Endothelial cell of umbilical vein (primary cell): ENCODE results near the gene NAA20. TPM values are rescaled to one million over a fixed set of nuclear protein-coding genes. Genes with fewer than 3 reads are reported as not detected.

ENCODE experiments used
- BruUV-seq: library from RNA; stranded (reverse); fragments of 400-500 nt; replicated peaks from 2 replicates; lab custom pipeline; 2021; lab: Mats Ljungman, UMichigan
- CTCF ChIA-PET: fragments of 300-600, 350-600 bp; sonication (Branson Sonifier 250); formaldehyde crosslinking; loops from one replicate; lab custom pipeline; 2021; ENCODE audit warnings: antibody characterized with exemption, inconsistent platforms; lab: Charles Lee
- POLR2A ChIA-PET: fragments of 300-600, 350-600 bp; sonication (Branson Sonifier 250); formaldehyde crosslinking; loops from one replicate; lab custom pipeline; 2021; ENCODE audit warnings: antibody characterized with exemption, inconsistent platforms; lab: Charles Lee
- DNase-seq: peaks from one replicate; pipeline ENCODE4 v3.0.0-alpha.2; 2011; ENCODE audit warnings: low read depth, low spot score
- FAIRE-seq: peaks from 2 replicates; lab custom pipeline; 2011; peaks lifted over from hg19 to GRCh38; lab: Jason Lieb, UNC
- H2AFZ ChIP-seq: 2 replicates; pipeline ENCODE4 v1.6.0; 2012; ENCODE audit warnings: low read depth, low read length, control low read depth, inconsistent platforms
- H3K27ac ChIP-seq: 2 replicates; pipeline ENCODE4 v1.5.1; 2011; ENCODE audit warnings: low read depth, mild to moderate bottlenecking, control low read depth, low read length, moderate library complexity; ENCODE audit not compliant: insufficient read depth
- H3K27me3 ChIP-seq, 2 experiments: 2 replicates each; pipeline versions ENCODE4 v1.6.0 to v1.6.1; 2011; ENCODE audit warnings: low read length in 2 of 2, mixed read lengths in 1 of 2; ENCODE audit not compliant: control insufficient read depth in 2 of 2, insufficient read depth in 2 of 2
- H3K36me3 ChIP-seq, 2 experiments: 2 replicates in 1 of 2; 3 replicates in 1 of 2; pipeline ENCODE4 v1.5.1; 2011; ENCODE audit warnings: low read length in 2 of 2, mild to moderate bottlenecking in 1 of 2, moderate library complexity in 1 of 2; ENCODE audit not compliant: control insufficient read depth in 2 of 2, insufficient read depth in 2 of 2; ENCODE audit errors: extremely low read depth in 1 of 2
- H3K4me1 ChIP-seq: 3 replicates; pipeline ENCODE4 v1.5.1; 2011; ENCODE audit warnings: mild to moderate bottlenecking, low read length; ENCODE audit not compliant: control insufficient read depth, insufficient read depth; ENCODE audit errors: extremely low read depth
- H3K4me2 ChIP-seq: 2 replicates; pipeline ENCODE4 v1.6.1; 2011; ENCODE audit warnings: low read length, control low read depth, mixed read lengths; ENCODE audit not compliant: insufficient read depth
- H3K4me3 ChIP-seq, 3 experiments: fragments of 200-600 bp in 1 of 3; sonication (generic), shearing (Covaris generic) in 1 of 3; replicated peaks in 1 of 3; 2 replicates each; pipeline ENCODE4 v1.5.1; 2011 to 2016; ENCODE audit warnings: control low read depth in 3 of 3, low read length in 3 of 3, mild to moderate bottlenecking in 2 of 3, inconsistent platforms in 1 of 3, low read depth in 1 of 3, moderate library complexity in 1 of 3; ENCODE audit not compliant: insufficient read depth in 1 of 3
- H3K79me2 ChIP-seq: 2 replicates; pipeline ENCODE4 v1.6.0; 2012; ENCODE audit warnings: low read length, inconsistent platforms; ENCODE audit not compliant: control insufficient read depth, insufficient read depth
- H3K9ac ChIP-seq: replicated peaks from 2 replicates; pipeline ENCODE3; 2011; ENCODE audit warnings: low read length, control low read depth; ENCODE audit not compliant: insufficient read depth; ENCODE audit errors: extremely low read depth
- H3K9me1 ChIP-seq: replicated peaks from 3 replicates; pipeline ENCODE4 v1.6.0; 2011; ENCODE audit warnings: mild to moderate bottlenecking, low read length; ENCODE audit not compliant: control insufficient read depth, insufficient read depth; ENCODE audit errors: extremely low read depth
- H3K9me3 ChIP-seq: replicated peaks from 2 replicates; pipeline ENCODE4 v1.5.1; 2012; ENCODE audit warnings: low read length, inconsistent platforms; ENCODE audit not compliant: control insufficient read depth, insufficient read depth
- H4K20me1 ChIP-seq: replicated peaks from 2 replicates; pipeline ENCODE3; 2011; ENCODE audit warnings: mild to moderate bottlenecking, low read length; ENCODE audit not compliant: control insufficient read depth, insufficient read depth; ENCODE audit errors: extremely low read depth
- EZH2 ChIP-seq: IDR thresholded peaks from 2 replicates; pipeline ENCODE4 v1.6.1; 2012; ENCODE audit warnings: borderline replicate concordance, low read depth, mild to moderate bottlenecking, moderate library complexity, low read length, inconsistent platforms; ENCODE audit not compliant: severe bottlenecking
- FOS ChIP-seq: IDR thresholded peaks from 2 replicates; pipeline ENCODE4 v1.6.1; 2011; ENCODE audit warnings: mild to moderate bottlenecking, low read length, moderate library complexity, borderline replicate concordance; ENCODE audit not compliant: insufficient read depth
- GATA2 ChIP-seq: IDR thresholded peaks from 2 replicates; pipeline ENCODE4 v1.7.0; 2011; ENCODE audit warnings: low read depth, mild to moderate bottlenecking, moderate library complexity, mixed read lengths, low read length; ENCODE audit not compliant: insufficient read length, insufficient read depth
- JUN ChIP-seq: IDR thresholded peaks from 2 replicates; pipeline ENCODE4 v1.6.1; 2011; ENCODE audit warnings: borderline replicate concordance, low read depth; ENCODE audit not compliant: insufficient read length, insufficient read depth
- MYC ChIP-seq: IDR thresholded peaks from one replicate; pipeline ENCODE4 v1.6.1; 2011; ENCODE audit warnings: mild to moderate bottlenecking, low read depth, low read length
- POLR2A ChIP-seq: IDR thresholded peaks from 2 replicates; pipeline ENCODE4 v1.6.1; 2012; ENCODE audit warnings: low read depth, mild to moderate bottlenecking, control low read depth, low read length
- POLR2AphosphoS5 ChIP-seq: IDR thresholded peaks from 2 replicates; pipeline ENCODE4 v1.6.1; 2012; ENCODE audit warnings: low read depth, mild to moderate bottlenecking, control low read depth, low read length, moderate library complexity; ENCODE audit not compliant: insufficient read depth
- dilution Hi-C: fragments of 300-500 bp; cut with MboI; formaldehyde crosslinking; loops from one replicate; pipeline ENCODE4 v1.15.0; 2019; ENCODE audit warnings: low sequenced_read_pairs; ENCODE audit not compliant: extremely low pct_ligation_motif_present
- intact Hi-C: fragments of 100-400 bp; cut with micrococcal nuclease; formaldehyde crosslinking; loops from one replicate; pipeline ENCODE4 v1.10.0; 2022
- polyA plus RNA-seq, 4 experiments: library from polyadenylated mRNA; depleted of rRNA in 3 of 4; stranded (reverse) in 3 of 4; unstranded in 1 of 4; fragments of >200 nt; gene quantifications; 2 replicates each; pipeline versions ENCODE4 v1.2.1 to v1.2.3, GENCODE V29; 2011 to 2012; ENCODE audit warnings: missing spikeins in 1 of 4
- total RNA-seq: library from RNA; stranded (reverse); gene quantifications from 2 replicates; pipeline ENCODE4 v1.2.3, GENCODE V29; 2021
- TF ChIP-seq, protein P1 (sequence below), 2 donors: IDR thresholded peaks; 1 replicate in 1 of 2; 2 replicates in 1 of 2; pipeline ENCODE4 v1.5.1; 2011; ENCODE audit warnings: low read length in 2 of 2, mild to moderate bottlenecking in 2 of 2, moderate library complexity in 2 of 2, control low read depth in 1 of 2, inconsistent platforms in 1 of 2, low read depth in 1 of 2; ENCODE audit not compliant: insufficient read depth in 1 of 2; ENCODE audit errors: extremely low read depth in 1 of 2
- TF ChIP-seq, protein P2 (sequence below): IDR thresholded peaks from 2 replicates; pipeline ENCODE4 v1.6.1; 2011; ENCODE audit not compliant: insufficient read depth, insufficient read length

NAA20 gene
- total and polyA plus RNA-seq, 2 donors (not counting 3 experiments of a cell fraction or from before 2014, with no cell fraction given), result 48.6 to 77.3 TPM

DNA sequence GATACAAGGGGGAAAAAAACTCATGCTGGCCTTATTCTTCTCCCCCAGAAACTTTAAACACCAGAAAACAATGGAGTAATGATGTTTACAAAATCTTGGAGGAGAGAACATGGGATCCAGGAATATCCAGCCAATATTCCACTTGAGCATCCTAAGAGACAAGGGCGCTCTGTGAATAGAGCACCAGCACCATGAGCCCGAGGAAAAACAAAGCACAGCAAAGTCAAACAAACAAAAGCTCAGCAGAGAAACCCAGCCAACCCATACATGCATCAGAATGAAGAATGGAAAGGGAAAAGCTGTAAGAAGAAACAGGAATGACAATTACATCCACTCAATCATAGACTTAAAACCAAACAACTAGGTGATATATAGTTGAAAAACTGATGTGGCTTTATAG, 4.6 kb upstream of the NAA20 start:
- Histone ChIP-seq H2AFZ (no peak overlapping the region), H4K20me1 (no peaks in the 10 kb centered on the region), H3K27ac (no peak overlapping the region), H3K9ac (no peak overlapping the region), H3K4me1 (peaks cover 10% of the 10 kb centered on the region), H3K27me3 (no peaks in the 10 kb centered on the region), H3K4me3 (no peak overlapping the region), H3K36me3 (no peaks in the 10 kb centered on the region), H3K9me3 (no peaks in the 10 kb centered on the region), H3K79me2 (peaks cover 3% of the 10 kb centered on the region), H3K4me2 (no peak overlapping the region), H3K9me1 (no peaks in the 10 kb centered on the region)
- BruUV-seq, result no TSS peak
- dilution Hi-C loops, result no loop called here
- FAIRE-seq, result no peak
- CTCF ChIA-PET, result interaction anchor here (1.3 kb wide), 1 partner anchor 126 kb away, joined by 4 read pairs; no protein-coding TSS in a partner anchor
- POLR2A ChIA-PET, result no interaction called here
- no peak for DNase-seq
- intact Hi-C loops, result no loop called here
- TF ChIP-seq GATA2, result no peak
- no peak for TF ChIP-seq MYC
- TF ChIP-seq, protein P1, sequence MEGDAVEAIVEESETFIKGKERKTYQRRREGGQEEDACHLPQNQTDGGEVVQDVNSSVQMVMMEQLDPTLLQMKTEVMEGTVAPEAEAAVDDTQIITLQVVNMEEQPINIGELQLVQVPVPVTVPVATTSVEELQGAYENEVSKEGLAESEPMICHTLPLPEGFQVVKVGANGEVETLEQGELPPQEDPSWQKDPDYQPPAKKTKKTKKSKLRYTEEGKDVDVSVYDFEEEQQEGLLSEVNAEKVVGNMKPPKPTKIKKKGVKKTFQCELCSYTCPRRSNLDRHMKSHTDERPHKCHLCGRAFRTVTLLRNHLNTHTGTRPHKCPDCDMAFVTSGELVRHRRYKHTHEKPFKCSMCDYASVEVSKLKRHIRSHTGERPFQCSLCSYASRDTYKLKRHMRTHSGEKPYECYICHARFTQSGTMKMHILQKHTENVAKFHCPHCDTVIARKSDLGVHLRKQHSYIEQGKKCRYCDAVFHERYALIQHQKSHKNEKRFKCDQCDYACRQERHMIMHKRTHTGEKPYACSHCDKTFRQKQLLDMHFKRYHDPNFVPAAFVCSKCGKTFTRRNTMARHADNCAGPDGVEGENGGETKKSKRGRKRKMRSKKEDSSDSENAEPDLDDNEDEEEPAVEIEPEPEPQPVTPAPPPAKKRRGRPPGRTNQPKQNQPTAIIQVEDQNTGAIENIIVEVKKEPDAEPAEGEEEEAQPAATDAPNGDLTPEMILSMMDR (IDR thresholded peaks at IDR 0.05; ENCODE audit: extremely low read depth in 1 of 2, insufficient read depth in 1 of 2, low read depth in 1 of 2, low read length in 2 of 2), result no peak
- TF ChIP-seq POLR2AphosphoS5, result no peak
- TF ChIP-seq FOS, result no peak
- TF ChIP-seq JUN, result no peak
- TF ChIP-seq, protein P2, sequence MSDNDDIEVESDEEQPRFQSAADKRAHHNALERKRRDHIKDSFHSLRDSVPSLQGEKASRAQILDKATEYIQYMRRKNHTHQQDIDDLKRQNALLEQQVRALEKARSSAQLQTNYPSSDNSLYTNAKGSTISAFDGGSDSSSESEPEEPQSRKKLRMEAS, result no peak
- no peak for TF ChIP-seq EZH2
- no peak for TF ChIP-seq POLR2A
